CD14-positive monocyte (primary cell): ENCODE data around the gene CLDN18. TPM values are rescaled to one million over a fixed set of nuclear protein-coding genes. Genes with fewer than 3 reads are reported as not detected.

ENCODE experiments used
- DNase-seq, 3 donors: peaks; one replicate each; pipeline ENCODE4 v3.0.0-alpha.2; 2011 to 2022
- H2AFZ ChIP-seq: 2 replicates; pipeline ENCODE4 v1.6.0; 2012; ENCODE audit warnings: mild to moderate bottlenecking, low read depth, low read length, inconsistent platforms; ENCODE audit not compliant: insufficient read depth, poor library complexity, severe bottlenecking
- H3K27ac ChIP-seq, 2 donors: 1 replicate in 1 of 2; 2 replicates in 1 of 2; pipeline ENCODE4 v1.5.1; 2012 to 2013; ENCODE audit warnings: low read length in 2 of 2, control low read depth in 1 of 2, inconsistent platforms in 1 of 2, low read depth in 1 of 2, mild to moderate bottlenecking in 1 of 2
- H3K27me3 ChIP-seq, 2 donors: one replicate each; pipeline versions ENCODE4 v1.6.0 to v1.6.1; 2011 to 2013; ENCODE audit warnings: low read length in 2 of 2; ENCODE audit not compliant: control insufficient read depth in 2 of 2, insufficient read depth in 2 of 2
- H3K36me3 ChIP-seq, 2 donors: replicated peaks in 1 of 2; 1 replicate in 1 of 2; 2 replicates in 1 of 2; pipeline versions ENCODE4 v1.5.1 to v1.6.1; 2012 to 2013; ENCODE audit warnings: low read length in 2 of 2, control low read depth in 1 of 2, inconsistent platforms in 1 of 2, mild to moderate bottlenecking in 1 of 2; ENCODE audit not compliant: insufficient read depth in 2 of 2, control insufficient read depth in 1 of 2
- H3K4me1 ChIP-seq, 2 donors: 1 replicate in 1 of 2; 2 replicates in 1 of 2; pipeline versions ENCODE4 v1.5.1 to v1.6.1; 2012 to 2013; ENCODE audit warnings: low read length in 2 of 2, control low read depth in 1 of 2, inconsistent platforms in 1 of 2, mild to moderate bottlenecking in 1 of 2, moderate library complexity in 1 of 2; ENCODE audit not compliant: insufficient read depth in 2 of 2, control insufficient read depth in 1 of 2
- H3K4me2 ChIP-seq: replicated peaks from 2 replicates; pipeline ENCODE3; 2012; ENCODE audit warnings: low read length, moderate library complexity, mild to moderate bottlenecking; ENCODE audit not compliant: poor library complexity, severe bottlenecking; ENCODE audit errors: extremely low read depth
- H3K4me3 ChIP-seq, 3 experiments: fragments of 200-600 bp in 1 of 3; sonication (generic) in 1 of 3; replicated peaks in 1 of 3; 1 replicate in 2 of 3; 2 replicates in 1 of 3; pipeline ENCODE4 v1.5.1; 2011 to 2013; ENCODE audit warnings: low read length in 3 of 3, mild to moderate bottlenecking in 3 of 3, control low read depth in 2 of 3, low read depth in 2 of 3, inconsistent platforms in 1 of 3, moderate library complexity in 1 of 3
- H3K79me2 ChIP-seq: 2 replicates; pipeline ENCODE4 v1.6.0; 2012; ENCODE audit warnings: mild to moderate bottlenecking, control low read depth, inconsistent platforms, low read length, moderate library complexity; ENCODE audit not compliant: insufficient read depth
- H3K9ac ChIP-seq: 2 replicates; pipeline ENCODE4 v1.6.0; 2017; ENCODE audit warnings: low read length, mild to moderate bottlenecking; ENCODE audit not compliant: insufficient read depth, poor library complexity, severe bottlenecking
- H3K9me3 ChIP-seq, 2 donors: replicated peaks in 1 of 2; 1 replicate in 1 of 2; 2 replicates in 1 of 2; pipeline versions ENCODE4 v1.5.1 to v1.6.1; 2012 to 2013; ENCODE audit warnings: low read length in 2 of 2, control low read depth in 1 of 2; ENCODE audit not compliant: control insufficient read depth in 1 of 2, insufficient read depth in 1 of 2
- H4K20me1 ChIP-seq: 2 replicates; pipeline ENCODE4 v1.6.0; 2012; ENCODE audit warnings: mild to moderate bottlenecking, low read length, control low read depth, moderate library complexity; ENCODE audit not compliant: insufficient read depth
- H3K27ac Mint-ChIP-seq, 7 donors: one replicate each; pipeline ENCODE4 v1.8.0; 2020; ENCODE audit warnings: mild to moderate bottlenecking in 7 of 7, mixed read lengths in 7 of 7, moderate library complexity in 6 of 7, inconsistent platforms in 2 of 7
- H3K27me3 Mint-ChIP-seq, 3 donors: one replicate each; pipeline ENCODE4 v1.8.0; 2021 to 2022; ENCODE audit warnings: low read depth in 3 of 3, mild to moderate bottlenecking in 3 of 3, mixed read lengths in 3 of 3, moderate library complexity in 3 of 3, inconsistent platforms in 1 of 3
- H3K36me3 Mint-ChIP-seq, 2 donors: one replicate each; pipeline ENCODE4 v1.8.0; 2020; ENCODE audit warnings: mixed read lengths in 2 of 2, inconsistent platforms in 1 of 2, mild to moderate bottlenecking in 1 of 2
- H3K4me1 Mint-ChIP-seq: one replicate; pipeline ENCODE4 v1.8.0; 2020; ENCODE audit warnings: mild to moderate bottlenecking, mixed read lengths
- H3K4me3 Mint-ChIP-seq, 2 donors: one replicate each; pipeline ENCODE4 v1.8.0; 2020; ENCODE audit warnings: mild to moderate bottlenecking in 2 of 2, mixed read lengths in 2 of 2, moderate library complexity in 1 of 2
- H3K9me3 Mint-ChIP-seq, 7 donors: one replicate each; pipeline ENCODE4 v1.8.0; 2020 to 2022; ENCODE audit warnings: mixed read lengths in 7 of 7, mild to moderate bottlenecking in 6 of 7, moderate library complexity in 6 of 7, inconsistent platforms in 2 of 7
- CTCF ChIP-seq: fragments of 200-600 bp; IDR thresholded peaks from one replicate; pipeline ENCODE4 v1.8.0; 2022; ENCODE audit warnings: antibody characterized with exemption, mild to moderate bottlenecking
- WGBS: methylation state at CpG from one replicate; pipeline ENCODE4 v1.1.5; 2013; ENCODE audit warnings: missing lambda C conversion rate; ENCODE audit not compliant: insufficient coverage; 5-methylcytosine and 5-hydroxymethylcytosine counted together
- intact Hi-C, 2 donors: fragments of 100-400 bp; cut with micrococcal nuclease; formaldehyde crosslinking; loops; one replicate each; pipeline versions ENCODE4 v1.15.0 to v1.15.1; 2023
- polyA plus RNA-seq, 3 donors: library from polyadenylated mRNA; depleted of rRNA in 1 of 3; unstranded in 2 of 3; stranded (reverse) in 1 of 3; fragments of 300-500 nt in 2 of 3; fragments of >200 nt in 1 of 3; fragmentation: Illumina TruSeq in 2 of 3; gene quantifications; 1 replicate in 2 of 3; 2 replicates in 1 of 3; pipeline ENCODE4 v1.2.3, GENCODE V29; 2012 to 2021

CLDN18 gene
- polyA plus RNA-seq, 3 donors, result not detected

GRCh38 chr3:138051947-138052802, 42.2 kb downstream of the CLDN18 start:
- no peak for DNase-seq
- 45% methylated on average over 6 of the region's 8 CpGs for WGBS
- H3K9me3 ChIP-seq, result no peaks in the 10 kb centered on the region
- no peak overlapping the region for H3K4me2 ChIP-seq
- intact Hi-C loops, result no loop called here
- H3K4me1 Mint-ChIP-seq, result peaks cover 2% of the 10 kb centered on the region
- H2AFZ ChIP-seq, result no peak overlapping the region
- peak; percentile 40 for TF ChIP-seq CTCF
- H3K27me3 Mint-ChIP-seq, result peaks cover 0 to 1% (median 0%) of the 10 kb centered on the region in 3 donors
- no peaks in the 10 kb centered on the region for H3K9me3 Mint-ChIP-seq
- no peak overlapping the region for H3K4me3 Mint-ChIP-seq
- no peaks in the 10 kb centered on the region for H3K4me1 ChIP-seq
- no peaks in the 10 kb centered on the region for H3K27me3 ChIP-seq
- no peaks in the 10 kb centered on the region for H4K20me1 ChIP-seq
- no peak overlapping the region for H3K4me3 ChIP-seq
- H3K27ac ChIP-seq, result no peak overlapping the region
- no peaks in the 10 kb centered on the region for H3K36me3 ChIP-seq
- no peaks in the 10 kb centered on the region for H3K36me3 Mint-ChIP-seq
- H3K9ac ChIP-seq, result no peak overlapping the region
- H3K27ac Mint-ChIP-seq, result no peak overlapping the region
- no peaks in the 10 kb centered on the region for H3K79me2 ChIP-seq

DNA sequence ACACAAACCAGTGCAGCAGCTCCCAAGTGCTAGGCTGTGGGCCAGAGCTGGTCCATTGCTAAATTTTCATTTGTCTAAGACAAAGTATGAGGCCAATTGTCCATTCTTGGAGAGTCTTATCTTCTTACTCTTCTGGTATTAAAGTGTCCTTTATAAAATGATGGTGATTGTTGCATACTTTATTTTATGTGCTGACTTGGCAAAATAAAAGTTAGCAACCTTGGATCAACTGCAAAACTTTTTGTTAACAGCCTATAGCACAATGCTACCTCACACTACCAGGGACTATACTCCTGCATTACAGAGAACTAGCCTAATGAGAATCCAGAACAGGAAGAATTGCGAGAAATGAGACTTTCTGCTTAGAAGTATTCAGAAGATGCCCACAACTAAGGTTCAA, 44.1 kb downstream of the CLDN18 start:
- Mint-ChIP-seq H3K27me3 (no peaks in the 10 kb centered on the region), H3K4me1 (peaks cover 2% of the 10 kb centered on the region), H3K36me3 (no peaks in the 10 kb centered on the region), H3K27ac (no peak overlapping the region), H3K4me3 (no peak overlapping the region), H3K9me3 (no peaks in the 10 kb centered on the region)
- Histone ChIP-seq H3K9me3 (no peaks in the 10 kb centered on the region), H3K4me3 (no peak overlapping the region), H4K20me1 (no peaks in the 10 kb centered on the region), H3K9ac (no peak overlapping the region), H3K4me2 (no peak overlapping the region), H3K4me1 (no peaks in the 10 kb centered on the region), H3K79me2 (no peaks in the 10 kb centered on the region), H3K27ac (no peak overlapping the region), H3K27me3 (no peaks in the 10 kb centered on the region), H3K36me3 (no peaks in the 10 kb centered on the region), H2AFZ (no peak overlapping the region)
- TF ChIP-seq CTCF, result no peak
- intact Hi-C loops, result no loop called here
- WGBS, result no CpG with 5 or more reads among the region's 1 CpG
- no peak for DNase-seq
